Transverse colon (tissue), 4 donors: Measurements from ENCODE around the gene NUP153. TPM values are rescaled to one million over a fixed set of nuclear protein-coding genes. Genes with fewer than 3 reads are reported as not detected.

Experiments
- DNase-seq: peaks from one replicate; pipeline ENCODE4 v3.0.0-alpha.2; 2019
- H3K27ac ChIP-seq, 4 donors: fragments of 200-600 bp; sonication (generic); 2 replicates each; pipeline ENCODE4 v1.5.1; 2016 to 2018; ENCODE audit warnings: inconsistent platforms in 4 of 4
- H3K27me3 ChIP-seq: fragments of 200-600 bp; sonication (generic); 2 replicates; pipeline ENCODE4 v1.5.1; 2017; ENCODE audit warnings: inconsistent platforms
- H3K36me3 ChIP-seq, 4 donors: fragments of 200-600 bp; sonication (generic); 2 replicates each; pipeline ENCODE4 v1.5.1; 2017 to 2019; ENCODE audit warnings: inconsistent platforms in 4 of 4
- H3K4me1 ChIP-seq, 4 donors: fragments of 200-600 bp; sonication (generic); 2 replicates each; pipeline ENCODE4 v1.5.1; 2017 to 2020; ENCODE audit warnings: inconsistent platforms in 4 of 4
- H3K4me3 ChIP-seq, 4 donors: fragments of 200-600 bp; sonication (generic); 1 replicate in 1 of 4; 2 replicates in 3 of 4; pipeline versions ENCODE4 v1.5.1 to v1.6.1; 2017 to 2019; ENCODE audit warnings: inconsistent platforms in 4 of 4
- H3K9me3 ChIP-seq, 2 donors: fragments of 200-600 bp; sonication (generic); 2 replicates each; pipeline ENCODE4 v1.5.1; 2017 to 2019; ENCODE audit warnings: inconsistent platforms in 2 of 2
- CTCF ChIP-seq, 5 experiments: fragments of 200-600 bp in 3 of 5; fragments of 450-650 bp in 2 of 5; sonication (generic) in 3 of 5; IDR thresholded peaks; 1 replicate in 2 of 5; 2 replicates in 3 of 5; pipeline ENCODE4 v1.5.1; 2016 to 2017; ENCODE audit warnings: antibody characterized with exemption in 5 of 5, inconsistent platforms in 3 of 5, mild to moderate bottlenecking in 2 of 5, moderate library complexity in 1 of 5
- EP300 ChIP-seq: sonication (generic); formaldehyde crosslinking; IDR thresholded peaks from one replicate; pipeline ENCODE4 v1.6.1; 2017; ENCODE audit warnings: antibody characterized with exemption, low read depth
- POLR2A ChIP-seq: fragments of 450-650 bp; IDR thresholded peaks from one replicate; pipeline ENCODE4 v1.6.1; 2016; ENCODE audit warnings: antibody characterized with exemption, mild to moderate bottlenecking, moderate library complexity
- POLR2AphosphoS5 ChIP-seq, 3 donors: sonication (generic); formaldehyde crosslinking; IDR thresholded peaks; one replicate each; pipeline ENCODE4 v1.6.1; 2016; ENCODE audit warnings: antibody characterized with exemption in 3 of 3
- WGBS, 2 donors: methylation state at CpG; one replicate each; pipeline ENCODE4 v1.1.5; 2018; ENCODE audit warnings: low coverage in 1 of 2; 5-methylcytosine and 5-hydroxymethylcytosine counted together
- in situ Hi-C, 4 donors: fragments of 200-750 bp; cut with MboI; loops; one replicate each; pipeline versions ENCODE4 v1.15.0 to v1.15.1; 2017; ENCODE audit warnings: low sequenced_read_pairs in 3 of 4, low pct_ligation_motif_present in 1 of 4, low pct_unique_long_range_greater_than_20kb in 1 of 4
- intact Hi-C: fragments of 100-400 bp; cut with DNase I; formaldehyde crosslinking; loops from one replicate; pipeline ENCODE4 v1.15.1; 2023; ENCODE audit warnings: low total_unique reads
- total RNA-seq, 4 donors: library from RNA; depleted of rRNA; stranded (reverse); fragments of >200 nt; gene quantifications; one replicate each; pipeline ENCODE4 v1.1.0, GENCODE V29; 2016

The NUP153 gene
- total RNA-seq, 4 donors from 2014 or later = 27.9 to 37.0 (median 32.1) TPM

DNA sequence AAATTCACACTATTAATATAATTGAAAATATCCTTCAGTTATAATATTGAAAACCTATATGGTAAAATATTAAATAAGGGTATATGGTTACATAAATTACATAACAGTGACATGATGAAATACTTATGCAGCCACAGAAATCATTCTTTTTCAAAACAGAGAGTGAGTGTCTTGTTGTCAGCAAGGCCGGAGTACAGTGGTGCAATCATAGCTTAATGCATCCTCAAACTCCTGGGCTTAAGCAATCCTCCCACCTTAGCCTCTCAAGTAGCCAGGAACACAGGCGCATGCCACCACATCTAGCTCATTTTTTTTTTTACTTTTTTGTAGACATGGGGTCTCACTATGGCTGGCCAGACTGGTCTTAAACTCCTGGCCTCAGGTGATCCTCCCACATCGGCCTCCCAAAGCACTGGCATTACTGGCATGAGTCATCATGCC, 66.2 kb downstream of the NUP153 start:
- no peaks in the 10 kb centered on the region for H3K27me3 ChIP-seq
- no peak for DNase-seq
- no peaks in the 10 kb centered on the region for H3K9me3 ChIP-seq
- no peak overlapping the region for H3K27ac ChIP-seq
- in situ Hi-C loops (no loop called here), intact Hi-C loops (no loop called here)
- H3K36me3 ChIP-seq = peaks cover 0 to 60% (median 19%) of the 10 kb centered on the region in 4 donors
- WGBS, 2 donors = 82 to 95% methylated on average over 3 of the region's 3 CpGs
- no peaks in the 10 kb centered on the region for H3K4me1 ChIP-seq
- TF ChIP-seq POLR2AphosphoS5 (IDR thresholded peaks at IDR 0.05) (no peak), EP300 (no peak), POLR2A (no peak), CTCF (IDR thresholded peaks at IDR 0.05) (no peak)
- H3K4me3 ChIP-seq = no peak overlapping the region

DNA sequence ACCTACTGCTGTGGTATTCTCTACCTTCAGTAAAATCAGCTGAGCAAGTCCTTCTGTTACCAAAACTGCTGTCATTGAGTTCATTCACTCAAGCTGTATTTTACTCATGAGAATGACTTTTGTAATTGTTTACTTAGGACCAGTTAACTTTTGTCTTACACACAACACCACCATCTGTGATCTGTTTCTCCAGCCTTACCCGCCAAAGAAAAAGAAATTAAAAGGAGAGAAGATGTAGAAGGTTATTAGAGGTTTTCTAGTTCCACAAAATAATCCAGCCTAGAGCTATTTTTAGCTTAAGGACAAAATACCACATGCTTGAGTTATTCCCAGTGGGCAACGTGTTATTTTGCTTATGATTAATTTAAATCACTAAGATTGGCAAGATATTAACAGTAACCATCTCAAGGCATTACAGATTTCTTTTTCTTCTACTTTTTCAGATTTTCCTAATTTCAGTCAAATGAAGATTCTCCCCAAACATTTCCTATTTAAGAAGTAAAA, 68.5 kb downstream of the NUP153 start:
- peaks cover 0 to 2% (median 0%) of the 10 kb centered on the region in 4 donors for H3K4me1 ChIP-seq
- peaks cover 0 to 39% (median 11%) of the 10 kb centered on the region in 4 donors for H3K36me3 ChIP-seq
- DNase-seq = no peak
- intact Hi-C loops (no loop called here), in situ Hi-C loops (no loop called here)
- 67 to 70% methylated on average over 2 of the region's 2 CpGs for WGBS, 2 donors
- no peak overlapping the region for H3K4me3 ChIP-seq
- no peaks in the 10 kb centered on the region for H3K27me3 ChIP-seq
- no peak overlapping the region for H3K27ac ChIP-seq
- H3K9me3 ChIP-seq = no peaks in the 10 kb centered on the region
- TF ChIP-seq POLR2A (no peak), EP300 (no peak), POLR2AphosphoS5 (IDR thresholded peaks at IDR 0.05) (no peak), CTCF (IDR thresholded peaks at IDR 0.05) (no peak)

DNA sequence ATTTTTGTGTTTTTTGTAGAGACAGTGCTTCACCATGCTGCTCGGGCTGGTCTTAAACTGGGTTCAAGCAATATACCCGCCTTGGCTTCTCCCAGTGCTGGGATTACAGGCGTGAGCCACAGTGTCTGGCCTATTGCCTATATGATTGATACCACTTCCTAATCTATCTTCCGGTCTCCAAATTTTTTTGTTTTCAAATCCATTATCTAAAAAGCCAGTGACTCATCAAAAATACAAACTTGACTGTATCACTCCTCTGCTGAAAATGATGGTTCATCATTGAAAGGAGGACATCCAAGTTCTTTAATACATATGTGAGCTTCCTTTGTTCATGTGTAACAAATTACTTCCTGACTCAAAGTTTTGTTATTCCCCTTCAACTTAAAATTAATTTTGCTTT, 71.2 kb downstream of the NUP153 start:
- in situ Hi-C loops (no loop called here), intact Hi-C loops (no loop called here)
- H3K27me3 ChIP-seq = no peaks in the 10 kb centered on the region
- WGBS, 2 donors = 83 to 92% methylated on average over 1 to 4 of the region's 4 CpGs
- peaks cover 0 to 51% (median 14%) of the 10 kb centered on the region in 4 donors for H3K36me3 ChIP-seq
- no peak overlapping the region for H3K27ac ChIP-seq
- no peak overlapping the region for H3K4me3 ChIP-seq
- peaks cover 0 to 7% (median 2%) of the 10 kb centered on the region in 4 donors for H3K4me1 ChIP-seq
- TF ChIP-seq POLR2A (no peak), POLR2AphosphoS5 (IDR thresholded peaks at IDR 0.05) (no peak), EP300 (no peak), CTCF (IDR thresholded peaks at IDR 0.05) (no peak)
- no peak for DNase-seq
- no peaks in the 10 kb centered on the region for H3K9me3 ChIP-seq

- H3K27ac ChIP-seq = no peak overlapping the region
- no peak for DNase-seq
- in situ Hi-C loops = no loop called here
Observed at GRCh38 chr6:17633465-17634188, 73.1 kb downstream of the NUP153 start.

More at GRCh38 chr6:17633465-17634188, 73.1 kb downstream of the NUP153 start:
- intact Hi-C loops = no loop called here
- Histone ChIP-seq H3K4me1 (peaks cover 0 to 16% (median 5%) of the 10 kb centered on the region in 4 donors), H3K27me3 (no peaks in the 10 kb centered on the region), H3K4me3 (no peak overlapping the region), H3K36me3 (peaks cover 0 to 43% (median 12%) of the 10 kb centered on the region in 4 donors), H3K9me3 (no peaks in the 10 kb centered on the region)
- WGBS, 2 donors = 79 to 85% methylated on average over 2 of the region's 2 CpGs
- TF ChIP-seq POLR2AphosphoS5 (IDR thresholded peaks at IDR 0.05) (no peak), EP300 (no peak), POLR2A (no peak), CTCF (IDR thresholded peaks at IDR 0.05) (no peak)
